Measurements from ENCODE around the gene FUT8. TPM values are rescaled to one million over a fixed set of nuclear protein-coding genes. Genes with fewer than 3 reads are reported as not detected.

Gene FUT8
- total RNA-seq, 1 experiment from 2014 or later, result 42.3 TPM

DNA sequence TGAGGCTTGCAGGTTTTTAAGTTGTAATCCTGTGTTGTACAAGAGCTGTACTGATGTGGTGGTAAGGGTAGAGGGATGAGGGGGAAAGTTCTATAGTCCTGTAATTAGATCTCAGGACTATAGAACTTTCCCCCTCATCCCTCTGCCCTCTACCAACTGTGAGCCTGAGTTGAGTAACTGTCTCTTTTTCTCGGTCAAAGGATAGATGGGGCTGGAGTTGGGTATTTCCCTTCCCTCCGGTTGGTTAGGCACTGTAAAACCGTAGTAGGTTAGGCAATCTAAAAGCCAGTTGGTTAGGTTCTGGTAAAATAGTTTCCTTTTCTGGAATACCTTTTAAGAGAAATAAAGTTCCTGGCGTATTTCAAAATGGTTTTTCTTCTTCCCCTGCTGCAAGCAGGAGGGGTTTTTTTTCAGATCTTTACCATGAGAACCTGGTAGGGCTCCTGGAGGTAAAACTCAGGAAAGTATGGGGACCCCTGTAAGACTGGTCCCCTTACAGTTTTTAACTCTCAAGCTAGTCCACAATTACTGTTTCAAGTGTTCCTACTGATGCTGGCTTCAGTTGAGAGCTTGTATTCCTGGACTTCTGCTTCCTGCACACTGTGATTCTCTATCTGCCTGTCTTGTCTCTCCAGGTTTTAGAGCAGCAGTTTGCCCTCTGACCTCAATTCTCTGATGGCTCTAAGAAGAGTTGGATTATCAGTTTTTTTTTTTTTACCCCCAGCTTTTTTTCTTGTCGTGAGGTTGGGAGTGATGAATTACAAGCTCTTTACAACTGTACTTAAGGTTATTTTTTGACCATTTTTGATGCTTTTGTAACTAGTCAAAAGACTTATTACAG, 58.7 kb downstream of the FUT8 start:
- H3K9me3 ChIP-seq (ENCODE audit: control insufficient read depth in 1 of 2, insufficient read depth in 1 of 2, low read depth in 1 of 2, low read length in 2 of 2), result no peaks in the 10 kb centered on the region
- H3K9me2 ChIP-seq (ENCODE audit: insufficient read depth), result no peaks in the 10 kb centered on the region
- H3K27ac ChIP-seq (ENCODE audit: low read depth, low read length), result no peak overlapping the region
- ChIA-PET POLR2A (no interaction called here), CTCF (no interaction called here), RAD21 (ENCODE audit: low non-redundant PET in 1 of 2, low total read pairs in 2 of 2, uncharacterized antibody in 2 of 2, unreplicated experiment in 2 of 2) (no interaction called here)
- H3K9ac ChIP-seq (ENCODE audit: low read length), result no peak overlapping the region
- no peaks in the 10 kb centered on the region for H4K20me1 ChIP-seq (ENCODE audit: insufficient read depth)
- H3K4me2 ChIP-seq (ENCODE audit: low read length), result no peak overlapping the region
- DNase-seq (ENCODE audit: low read depth, low spot score) (no peak), ATAC-seq (no peak)
- intact Hi-C loops (cut with micrococcal nuclease), result no loop called here
- no peak overlapping the region for H2AFZ ChIP-seq (ENCODE audit: low read depth, low read length, poor library complexity, severe bottlenecking)
- no peaks in the 10 kb centered on the region for H3K79me2 ChIP-seq (ENCODE audit: insufficient read depth, low read length)
- H3K27me3 ChIP-seq (ENCODE audit: insufficient read depth, low read length), result no peaks in the 10 kb centered on the region
- H3K36me3 ChIP-seq (ENCODE audit: control insufficient read depth in 1 of 2, insufficient read depth in 2 of 2, low read length in 2 of 2), result no peaks in the 10 kb centered on the region
- H3K4me1 ChIP-seq (ENCODE audit: control insufficient read depth in 1 of 2, insufficient read depth in 2 of 2, low read length in 2 of 2), result peaks cover 4 to 5% of the 10 kb centered on the region in 2 experiments; a peak in 2 of 4 replicates
- no peak overlapping the region for H3K4me3 ChIP-seq (replicated peaks in 1 of 2; ENCODE audit: low read depth in 1 of 2, low read length in 2 of 2)
- no TSS peak for BruUV-seq (replicated peaks)
- TF ChIP-seq SIN3A (IDR thresholded peaks at IDR 0.05; ENCODE audit: low read depth), result no peak
- no peak for TF ChIP-seq FOSL1 (IDR thresholded peaks at IDR 0.05; ENCODE audit: low read depth)
- TF ChIP-seq CEBPB (IDR thresholded peaks at IDR 0.05; ENCODE audit: low read depth), result no peak
- TF ChIP-seq, protein P1, sequence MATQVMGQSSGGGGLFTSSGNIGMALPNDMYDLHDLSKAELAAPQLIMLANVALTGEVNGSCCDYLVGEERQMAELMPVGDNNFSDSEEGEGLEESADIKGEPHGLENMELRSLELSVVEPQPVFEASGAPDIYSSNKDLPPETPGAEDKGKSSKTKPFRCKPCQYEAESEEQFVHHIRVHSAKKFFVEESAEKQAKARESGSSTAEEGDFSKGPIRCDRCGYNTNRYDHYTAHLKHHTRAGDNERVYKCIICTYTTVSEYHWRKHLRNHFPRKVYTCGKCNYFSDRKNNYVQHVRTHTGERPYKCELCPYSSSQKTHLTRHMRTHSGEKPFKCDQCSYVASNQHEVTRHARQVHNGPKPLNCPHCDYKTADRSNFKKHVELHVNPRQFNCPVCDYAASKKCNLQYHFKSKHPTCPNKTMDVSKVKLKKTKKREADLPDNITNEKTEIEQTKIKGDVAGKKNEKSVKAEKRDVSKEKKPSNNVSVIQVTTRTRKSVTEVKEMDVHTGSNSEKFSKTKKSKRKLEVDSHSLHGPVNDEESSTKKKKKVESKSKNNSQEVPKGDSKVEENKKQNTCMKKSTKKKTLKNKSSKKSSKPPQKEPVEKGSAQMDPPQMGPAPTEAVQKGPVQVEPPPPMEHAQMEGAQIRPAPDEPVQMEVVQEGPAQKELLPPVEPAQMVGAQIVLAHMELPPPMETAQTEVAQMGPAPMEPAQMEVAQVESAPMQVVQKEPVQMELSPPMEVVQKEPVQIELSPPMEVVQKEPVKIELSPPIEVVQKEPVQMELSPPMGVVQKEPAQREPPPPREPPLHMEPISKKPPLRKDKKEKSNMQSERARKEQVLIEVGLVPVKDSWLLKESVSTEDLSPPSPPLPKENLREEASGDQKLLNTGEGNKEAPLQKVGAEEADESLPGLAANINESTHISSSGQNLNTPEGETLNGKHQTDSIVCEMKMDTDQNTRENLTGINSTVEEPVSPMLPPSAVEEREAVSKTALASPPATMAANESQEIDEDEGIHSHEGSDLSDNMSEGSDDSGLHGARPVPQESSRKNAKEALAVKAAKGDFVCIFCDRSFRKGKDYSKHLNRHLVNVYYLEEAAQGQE (IDR thresholded peaks at IDR 0.05; ENCODE audit: low read depth), result no peak
- TF ChIP-seq POLR2A (IDR thresholded peaks at IDR 0.05; ENCODE audit: borderline replicate concordance, extremely low read depth, insufficient read depth, insufficient read length), result no peak
- no peak for TF ChIP-seq ELF1 (IDR thresholded peaks at IDR 0.05; ENCODE audit: borderline replicate concordance, low read depth)
- TF ChIP-seq, protein P2, sequence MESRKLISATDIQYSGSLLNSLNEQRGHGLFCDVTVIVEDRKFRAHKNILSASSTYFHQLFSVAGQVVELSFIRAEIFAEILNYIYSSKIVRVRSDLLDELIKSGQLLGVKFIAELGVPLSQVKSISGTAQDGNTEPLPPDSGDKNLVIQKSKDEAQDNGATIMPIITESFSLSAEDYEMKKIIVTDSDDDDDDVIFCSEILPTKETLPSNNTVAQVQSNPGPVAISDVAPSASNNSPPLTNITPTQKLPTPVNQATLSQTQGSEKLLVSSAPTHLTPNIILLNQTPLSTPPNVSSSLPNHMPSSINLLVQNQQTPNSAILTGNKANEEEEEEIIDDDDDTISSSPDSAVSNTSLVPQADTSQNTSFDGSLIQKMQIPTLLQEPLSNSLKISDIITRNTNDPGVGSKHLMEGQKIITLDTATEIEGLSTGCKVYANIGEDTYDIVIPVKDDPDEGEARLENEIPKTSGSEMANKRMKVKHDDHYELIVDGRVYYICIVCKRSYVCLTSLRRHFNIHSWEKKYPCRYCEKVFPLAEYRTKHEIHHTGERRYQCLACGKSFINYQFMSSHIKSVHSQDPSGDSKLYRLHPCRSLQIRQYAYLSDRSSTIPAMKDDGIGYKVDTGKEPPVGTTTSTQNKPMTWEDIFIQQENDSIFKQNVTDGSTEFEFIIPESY (IDR thresholded peaks at IDR 0.05; ENCODE audit: extremely low read depth, insufficient replicate concordance, low read length), result no peak
- TF ChIP-seq EGR1 (IDR thresholded peaks at IDR 0.05; ENCODE audit: low read depth), result no peak
- no peak for TF ChIP-seq EZH2 (IDR thresholded peaks at IDR 0.05)
- no peak for TF ChIP-seq CBX3 (IDR thresholded peaks at IDR 0.05; ENCODE audit: low read depth)
- TF ChIP-seq POLR2AphosphoS5 (IDR thresholded peaks at IDR 0.05; ENCODE audit: low read depth, low read length), result no peak
- no peak for TF ChIP-seq EZH2phosphoT487 (IDR thresholded peaks at IDR 0.05; ENCODE audit: borderline replicate concordance)
- no peak for TF ChIP-seq JUND (IDR thresholded peaks at IDR 0.05)
- no peak for TF ChIP-seq RAD21 (IDR thresholded peaks at IDR 0.05; ENCODE audit: low read depth)

Data from HCT116 (cell line).